GM19351 (cell line): ENCODE data around the gene MMP27.
"Not testable (repeated sequence)": the region's sequence is repeated elsewhere in the genome, so short reads cannot be mapped to it uniquely, and the experiment has no call there.

Source experiments
- ATAC-seq: cut with Tn5 transposase; IDR thresholded peaks from one replicate; pipeline ENCODE4 v1.9.1; 2021; ENCODE audit warnings: mild to moderate bottlenecking, moderate library complexity; ENCODE audit not compliant: unreplicated experiment

The MMP27 gene

GRCh38 chr11:102705626-102706025 lies at the start of gene MMP27:
Gene MMP27 (minus strand): TSS chr11:102705769. CDS start chr11:102705714, 55 bp downstream.
- ATAC-seq: no peak

GRCh38 chr11:102753267-102753666 lies 47.7 kb upstream of the MMP27 start:
- no peak for ATAC-seq

- no peak for ATAC-seq
These were observed 46.1 kb upstream of the MMP27 start for GRCh38 chr11:102751673-102752072.

- ATAC-seq: no peak
These were observed 43.6 kb upstream of the MMP27 start for GRCh38 chr11:102749101-102749722.

- ATAC-seq: not testable (repeated sequence)
These were observed 41.4 kb upstream of the MMP27 start for GRCh38 chr11:102746746-102747578.

GRCh38 chr11:102734650-102735049 lies 29.1 kb upstream of the MMP27 start:
- ATAC-seq: no peak

GRCh38 chr11:102733232-102733875 lies 27.8 kb upstream of the MMP27 start:
- peak; percentile 97 for ATAC-seq

GRCh38 chr11:102730944-102731343 lies 25.4 kb upstream of the MMP27 start:
- ATAC-seq: not testable (repeated sequence)

GRCh38 chr11:102729849-102730815 lies 24.6 kb upstream of the MMP27 start:
- no peak for ATAC-seq

- no peak for ATAC-seq
These were observed 22.3 kb upstream of the MMP27 start for GRCh38 chr11:102727890-102728289.

GRCh38 chr11:102724904-102725500 lies 19.4 kb upstream of the MMP27 start, which contains the start of gene MMP8:
Gene MMP8 (minus strand): TSS chr11:102724954. CDS start chr11:102724855, 99 bp downstream.
- ATAC-seq: no peak

- no peak for ATAC-seq
These were observed 17.3 kb upstream of the MMP27 start for GRCh38 chr11:102722821-102723220.

- ATAC-seq: no peak
These were observed 14.2 kb upstream of the MMP27 start for GRCh38 chr11:102719620-102720277.

- no peak for ATAC-seq
These were observed 11.7 kb upstream of the MMP27 start for GRCh38 chr11:102717280-102717679.

GRCh38 chr11:102716527-102716926 lies 11.0 kb upstream of the MMP27 start:
- ATAC-seq: peak; percentile 79

- ATAC-seq: no peak
These were observed 6.6 kb upstream of the MMP27 start for GRCh38 chr11:102712137-102712536.

- ATAC-seq: no peak
These were observed 3.8 kb upstream of the MMP27 start for GRCh38 chr11:102709201-102709945.

- no peak for ATAC-seq
These were observed 3.1 kb upstream of the MMP27 start for GRCh38 chr11:102708654-102709053.

GRCh38 chr11:102704841-102705240 lies 728 bp downstream of the MMP27 start:
- ATAC-seq: no peak
